Neutrophil (primary cell): Measurements from ENCODE around the gene DEPDC1B.
"Not testable (repeated sequence)": the region's sequence is repeated elsewhere in the genome, so short reads cannot be mapped to it uniquely, and the experiment has no call there.

Source experiments
- H3K27ac ChIP-seq: fragments of 200-600 bp; sonication (generic); 2 replicates; pipeline ENCODE4 v1.5.1; 2016; ENCODE audit warnings: mild to moderate bottlenecking, moderate library complexity
- H3K27me3 ChIP-seq: fragments of 200-600 bp; sonication (generic); 2 replicates; pipeline ENCODE4 v1.6.0; 2016; ENCODE audit warnings: mild to moderate bottlenecking
- H3K36me3 ChIP-seq: fragments of 200-600 bp; sonication (generic); 2 replicates; pipeline ENCODE4 v1.5.1; 2017
- H3K4me1 ChIP-seq, 2 experiments: fragments of 200-600 bp in 1 of 2; sonication (generic) in 1 of 2; 1 replicate in 1 of 2; 2 replicates in 1 of 2; pipeline versions ENCODE4 v1.5.1 to v1.6.1; 2013 to 2016; ENCODE audit warnings: low read depth in 1 of 2, low read length in 1 of 2, mild to moderate bottlenecking in 1 of 2, moderate library complexity in 1 of 2; ENCODE audit not compliant: control insufficient read depth in 1 of 2, insufficient read depth in 1 of 2
- H3K4me3 ChIP-seq, 2 experiments: fragments of 200-600 bp in 1 of 2; sonication (generic) in 1 of 2; 1 replicate in 1 of 2; 2 replicates in 1 of 2; pipeline ENCODE4 v1.5.1; 2013 to 2016; ENCODE audit warnings: low read depth in 1 of 2, low read length in 1 of 2, mild to moderate bottlenecking in 1 of 2, moderate library complexity in 1 of 2
- H3K9me3 ChIP-seq: fragments of 200-600 bp; sonication (generic); 2 replicates; pipeline ENCODE4 v1.5.1; 2016
- TF ChIP-seq, protein P1 (sequence below): fragments of 200-600 bp; sonication (generic); IDR thresholded peaks from 2 replicates; pipeline ENCODE4 v1.5.1; 2016; ENCODE audit warnings: antibody characterized with exemption

The DEPDC1B gene

DNA sequence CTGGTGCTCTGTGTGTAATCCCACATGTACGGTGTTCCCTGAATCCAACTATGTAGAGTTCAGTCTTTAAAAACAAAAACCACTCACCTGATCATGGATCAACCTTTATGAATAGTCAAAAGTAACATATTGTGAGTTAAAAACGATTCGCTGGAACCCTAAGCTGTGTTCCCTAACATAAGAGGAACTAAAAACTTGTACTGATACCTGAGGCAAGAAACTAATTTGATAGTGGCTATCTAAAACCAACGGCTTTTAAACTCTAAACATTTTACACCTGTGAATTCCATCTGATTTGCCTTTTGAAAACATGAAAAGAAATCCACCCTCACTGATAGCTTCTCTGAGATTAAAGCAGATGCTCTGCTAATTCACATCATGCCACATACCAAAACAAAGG, 101.5 kb downstream of the DEPDC1B start:
- TF ChIP-seq, protein P1, sequence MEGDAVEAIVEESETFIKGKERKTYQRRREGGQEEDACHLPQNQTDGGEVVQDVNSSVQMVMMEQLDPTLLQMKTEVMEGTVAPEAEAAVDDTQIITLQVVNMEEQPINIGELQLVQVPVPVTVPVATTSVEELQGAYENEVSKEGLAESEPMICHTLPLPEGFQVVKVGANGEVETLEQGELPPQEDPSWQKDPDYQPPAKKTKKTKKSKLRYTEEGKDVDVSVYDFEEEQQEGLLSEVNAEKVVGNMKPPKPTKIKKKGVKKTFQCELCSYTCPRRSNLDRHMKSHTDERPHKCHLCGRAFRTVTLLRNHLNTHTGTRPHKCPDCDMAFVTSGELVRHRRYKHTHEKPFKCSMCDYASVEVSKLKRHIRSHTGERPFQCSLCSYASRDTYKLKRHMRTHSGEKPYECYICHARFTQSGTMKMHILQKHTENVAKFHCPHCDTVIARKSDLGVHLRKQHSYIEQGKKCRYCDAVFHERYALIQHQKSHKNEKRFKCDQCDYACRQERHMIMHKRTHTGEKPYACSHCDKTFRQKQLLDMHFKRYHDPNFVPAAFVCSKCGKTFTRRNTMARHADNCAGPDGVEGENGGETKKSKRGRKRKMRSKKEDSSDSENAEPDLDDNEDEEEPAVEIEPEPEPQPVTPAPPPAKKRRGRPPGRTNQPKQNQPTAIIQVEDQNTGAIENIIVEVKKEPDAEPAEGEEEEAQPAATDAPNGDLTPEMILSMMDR: no peak
- Histone ChIP-seq H3K27me3 (no peaks in the 10 kb centered on the region), H3K4me3 (no peak overlapping the region), H3K4me1 (peaks cover 4 to 15% of the 10 kb centered on the region in 2 experiments), H3K36me3 (peaks cover 27% of the 10 kb centered on the region), H3K27ac (no peak overlapping the region), H3K9me3 (no peaks in the 10 kb centered on the region)

DNA sequence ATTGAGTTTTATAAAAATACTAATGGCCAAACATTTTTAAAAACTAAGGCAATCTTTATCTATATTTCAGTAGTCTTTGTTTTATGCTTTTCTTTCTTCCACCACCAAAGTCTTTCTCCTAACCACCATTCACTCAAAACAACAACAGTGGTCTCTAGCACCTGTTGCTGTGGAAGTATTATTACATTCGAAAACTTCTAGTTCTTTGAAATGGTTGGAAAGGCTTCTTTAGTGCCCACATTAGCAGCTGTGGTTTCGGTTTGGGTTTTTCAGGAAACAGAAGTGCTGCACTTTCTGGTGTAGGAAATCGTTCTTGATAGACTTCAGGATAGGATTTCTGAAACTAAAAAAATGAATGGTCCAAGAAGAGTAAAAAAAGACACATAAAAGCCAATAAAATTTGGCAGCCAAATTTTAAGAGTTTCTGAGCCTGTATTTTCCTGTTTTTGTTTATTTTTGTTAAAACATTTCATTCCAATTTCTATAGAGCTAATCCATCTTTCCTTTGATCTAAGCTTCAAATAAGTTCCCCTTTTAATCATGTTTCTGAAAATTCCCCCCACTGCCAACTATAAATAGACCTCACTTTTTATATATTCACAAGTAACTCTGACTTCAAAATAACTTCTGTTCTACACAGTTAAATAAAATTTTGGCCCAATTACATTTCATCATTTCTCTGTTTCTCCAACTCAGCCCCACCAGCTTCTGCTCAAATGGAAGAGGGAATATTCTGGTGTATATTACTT, 102.2 kb downstream of the DEPDC1B start:
- H3K9me3 ChIP-seq: no peaks in the 10 kb centered on the region
- TF ChIP-seq, protein P1: no peak
- H3K4me3 ChIP-seq: no peak overlapping the region

DNA sequence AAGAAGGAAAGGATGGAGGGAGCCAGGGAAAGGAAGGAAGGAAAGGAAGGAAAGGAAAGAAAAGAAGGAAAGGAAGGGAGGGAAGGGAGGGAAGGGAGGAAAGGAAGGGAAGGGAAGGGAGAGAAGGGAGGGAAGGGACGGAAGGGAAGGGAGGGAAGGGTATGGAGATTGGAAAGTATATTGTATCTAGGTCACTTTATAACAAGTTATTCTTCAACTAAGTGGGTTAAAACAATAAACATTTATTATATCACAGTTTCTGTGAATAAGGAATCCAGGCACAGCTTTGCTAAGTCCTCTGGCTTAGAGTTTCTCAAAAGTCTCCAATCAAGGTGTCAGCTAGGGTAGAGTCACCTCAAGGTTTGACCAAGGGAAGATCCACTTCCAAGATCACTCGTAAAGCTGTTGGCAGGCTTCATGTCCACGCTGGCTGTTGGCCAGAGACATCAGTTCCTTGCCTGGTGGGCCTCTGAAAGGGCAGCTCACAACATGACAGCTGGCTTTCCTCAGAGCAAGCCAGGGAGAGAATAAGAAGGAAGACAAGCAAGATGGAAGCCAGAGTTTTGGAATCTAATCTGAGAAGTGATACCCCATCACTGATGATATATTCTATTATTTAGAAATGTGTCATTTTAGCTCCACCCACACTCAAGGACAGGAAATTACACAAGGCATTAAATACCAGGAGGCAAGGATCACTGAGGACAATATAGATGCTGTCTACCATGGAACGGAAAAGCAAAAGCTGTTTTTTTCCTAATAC, 105.1 kb downstream of the DEPDC1B start:
- no peak overlapping the region for H3K4me3 ChIP-seq
- no peaks in the 10 kb centered on the region for H3K9me3 ChIP-seq
- no peaks in the 10 kb centered on the region for H3K27me3 ChIP-seq
- H3K27ac ChIP-seq: no peak overlapping the region
- peaks cover 5% of the 10 kb centered on the region for H3K36me3 ChIP-seq
- TF ChIP-seq, protein P1: no peak
- H3K4me1 ChIP-seq: peaks cover 4 to 15% of the 10 kb centered on the region in 2 experiments

More for the DNA sequence above, 102.2 kb downstream of the DEPDC1B start:
- H3K27me3 ChIP-seq: no peaks in the 10 kb centered on the region
- H3K4me1 ChIP-seq: peaks cover 4 to 15% of the 10 kb centered on the region in 2 experiments
- no peak overlapping the region for H3K27ac ChIP-seq
- H3K36me3 ChIP-seq: peaks cover 21% of the 10 kb centered on the region

DNA sequence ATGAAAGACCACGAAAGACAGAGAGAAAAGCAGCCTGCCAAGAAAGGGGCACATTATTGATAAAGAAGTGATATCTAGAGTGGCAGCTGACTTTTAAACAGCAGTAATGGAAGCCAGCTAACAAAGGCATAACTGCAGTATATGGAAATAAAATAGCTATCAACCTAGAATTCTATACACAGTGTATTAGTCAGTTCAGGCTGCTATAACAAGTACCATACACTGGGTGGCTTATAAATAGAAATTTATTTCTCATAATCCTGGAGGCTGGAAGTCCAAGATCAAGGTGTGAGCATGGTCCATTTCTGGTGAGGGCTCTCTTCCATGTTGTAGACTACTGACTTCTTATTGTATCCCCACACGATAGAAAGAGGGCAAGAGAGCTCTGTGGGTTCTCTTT, 109.8 kb downstream of the DEPDC1B start:
- Histone ChIP-seq H3K36me3 (no peaks in the 10 kb centered on the region), H3K4me1 (no peaks in the 10 kb centered on the region), H3K27me3 (no peaks in the 10 kb centered on the region), H3K4me3 (no peak overlapping the region), H3K27ac (no peak overlapping the region), H3K9me3 (no peaks in the 10 kb centered on the region)
- TF ChIP-seq, protein P1: no peak

DNA sequence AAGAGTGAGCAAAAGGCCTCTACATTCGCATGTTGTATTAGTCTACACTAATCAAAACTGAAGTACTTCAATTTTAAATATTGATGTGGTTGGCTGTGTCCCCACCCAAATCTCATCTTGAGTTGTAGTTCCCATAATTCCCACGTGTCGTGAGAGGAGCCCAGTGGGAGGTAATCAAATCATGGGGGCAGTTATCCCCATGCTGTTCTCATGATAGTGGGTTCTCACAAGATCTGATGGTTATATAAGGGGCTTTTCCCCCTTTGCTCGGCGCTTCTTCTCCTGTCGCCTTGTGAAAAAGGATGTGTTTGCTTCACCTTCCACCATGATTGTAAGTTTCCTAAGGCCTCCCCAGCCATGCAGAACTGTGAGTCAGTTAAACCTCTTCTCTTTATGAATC, 112.7 kb downstream of the DEPDC1B start:
- not testable (repeated sequence) for H3K36me3 ChIP-seq, H3K27ac ChIP-seq, H3K27me3 ChIP-seq, H3K9me3 ChIP-seq, H3K4me3 ChIP-seq, H3K4me1 ChIP-seq

DNA sequence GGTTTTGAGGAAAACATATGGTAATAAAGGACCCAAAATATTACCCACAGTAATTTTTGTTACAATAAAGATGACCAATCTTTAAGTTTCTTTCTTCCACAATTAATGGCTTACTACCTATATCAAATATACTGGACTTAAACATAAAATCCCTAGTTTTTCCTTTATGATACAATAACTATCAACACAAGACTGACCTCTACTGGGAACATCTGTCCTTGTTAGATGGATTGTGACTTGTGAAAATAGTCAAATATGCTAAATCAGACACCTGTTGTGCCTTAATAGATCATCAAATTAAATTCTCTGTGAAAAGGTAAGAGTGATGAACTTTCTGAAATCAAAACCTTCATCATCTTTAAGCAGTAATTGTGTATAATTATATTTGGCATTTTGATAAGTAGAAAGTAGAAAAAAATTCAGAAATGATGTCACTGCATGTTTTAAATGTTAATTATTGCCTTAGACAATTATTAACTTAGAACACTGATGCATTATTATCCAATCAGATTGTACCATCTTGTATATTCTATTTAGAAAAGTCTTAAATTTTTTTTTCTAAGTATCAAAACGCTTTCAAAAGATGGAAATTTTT, 113.6 kb downstream of the DEPDC1B start:
- Histone ChIP-seq H3K27me3 (no peaks in the 10 kb centered on the region), H3K4me1 (no peaks in the 10 kb centered on the region), H3K9me3 (no peaks in the 10 kb centered on the region), H3K36me3 (no peaks in the 10 kb centered on the region), H3K27ac (no peak overlapping the region), H3K4me3 (no peak overlapping the region)
- TF ChIP-seq, protein P1: no peak
